CD4-positive, alpha-beta T cell treated with Interleukin-4 for 4 hours (primary cell): ENCODE results near the gene PRKCSH.
"Not testable (repeated sequence)": the region's sequence is repeated elsewhere in the genome, so short reads cannot be mapped to it uniquely, and the experiment has no call there.

ENCODE experiments used
- DNase-seq: peaks from one replicate; pipeline ENCODE4 v3.0.0-alpha.2; 2020

Gene PRKCSH

GRCh38 chr19:11420429-11421370 is 14.7 kb upstream of the PRKCSH start:
- no peak for DNase-seq

GRCh38 chr19:11421371-11422098 is 13.9 kb upstream of the PRKCSH start:
- DNase-seq = no peak

- DNase-seq = peak; percentile 50
Observed at GRCh38 chr19:11422163-11423065, 13.0 kb upstream of the PRKCSH start.

GRCh38 chr19:11423164-11423790 is 12.2 kb upstream of the PRKCSH start:
- DNase-seq = no peak

GRCh38 chr19:11423791-11424181 is 11.6 kb upstream of the PRKCSH start:
- no peak for DNase-seq

GRCh38 chr19:11425719-11426457 is 9.5 kb upstream of the PRKCSH start:
- DNase-seq = no peak

GRCh38 chr19:11426656-11427055 is 8.8 kb upstream of the PRKCSH start:
- DNase-seq = no peak

GRCh38 chr19:11433526-11433925 is 1.9 kb upstream of the PRKCSH start:
- DNase-seq = not testable (repeated sequence)

GRCh38 chr19:11434703-11435056 is 755 bp upstream of the PRKCSH start:
- no peak for DNase-seq

GRCh38 chr19:11435833-11436313 is 438 bp downstream of the PRKCSH start:
- no peak for DNase-seq

GRCh38 chr19:11437955-11438354 is 2.5 kb downstream of the PRKCSH start:
- no peak for DNase-seq

- DNase-seq = no peak
Observed at GRCh38 chr19:11444059-11444458, 8.6 kb downstream of the PRKCSH start.

GRCh38 chr19:11445141-11445540 is 9.7 kb downstream of the PRKCSH start:
- DNase-seq = no peak

- no peak for DNase-seq
Observed at GRCh38 chr19:11446271-11446651, 10.8 kb downstream of the PRKCSH start.

- no peak for DNase-seq
Observed at GRCh38 chr19:11446652-11447301, 11.3 kb downstream of the PRKCSH start.

GRCh38 chr19:11447347-11448262 is 12.2 kb downstream of the PRKCSH start:
- no peak for DNase-seq

- no peak for DNase-seq
Observed at GRCh38 chr19:11448410-11448809, 13.0 kb downstream of the PRKCSH start.

- no peak for DNase-seq
Observed at GRCh38 chr19:11448923-11449554, 13.6 kb downstream of the PRKCSH start.

GRCh38 chr19:11450570-11451326 is 15.3 kb downstream of the PRKCSH start:
- no peak for DNase-seq
